ENCODE results near the gene HRCT1.

- no peak for TF ChIP-seq TAF1 (IDR thresholded peaks at IDR 0.05; ENCODE audit: borderline replicate concordance, insufficient read depth, low read length)
- TF ChIP-seq, protein P1, sequence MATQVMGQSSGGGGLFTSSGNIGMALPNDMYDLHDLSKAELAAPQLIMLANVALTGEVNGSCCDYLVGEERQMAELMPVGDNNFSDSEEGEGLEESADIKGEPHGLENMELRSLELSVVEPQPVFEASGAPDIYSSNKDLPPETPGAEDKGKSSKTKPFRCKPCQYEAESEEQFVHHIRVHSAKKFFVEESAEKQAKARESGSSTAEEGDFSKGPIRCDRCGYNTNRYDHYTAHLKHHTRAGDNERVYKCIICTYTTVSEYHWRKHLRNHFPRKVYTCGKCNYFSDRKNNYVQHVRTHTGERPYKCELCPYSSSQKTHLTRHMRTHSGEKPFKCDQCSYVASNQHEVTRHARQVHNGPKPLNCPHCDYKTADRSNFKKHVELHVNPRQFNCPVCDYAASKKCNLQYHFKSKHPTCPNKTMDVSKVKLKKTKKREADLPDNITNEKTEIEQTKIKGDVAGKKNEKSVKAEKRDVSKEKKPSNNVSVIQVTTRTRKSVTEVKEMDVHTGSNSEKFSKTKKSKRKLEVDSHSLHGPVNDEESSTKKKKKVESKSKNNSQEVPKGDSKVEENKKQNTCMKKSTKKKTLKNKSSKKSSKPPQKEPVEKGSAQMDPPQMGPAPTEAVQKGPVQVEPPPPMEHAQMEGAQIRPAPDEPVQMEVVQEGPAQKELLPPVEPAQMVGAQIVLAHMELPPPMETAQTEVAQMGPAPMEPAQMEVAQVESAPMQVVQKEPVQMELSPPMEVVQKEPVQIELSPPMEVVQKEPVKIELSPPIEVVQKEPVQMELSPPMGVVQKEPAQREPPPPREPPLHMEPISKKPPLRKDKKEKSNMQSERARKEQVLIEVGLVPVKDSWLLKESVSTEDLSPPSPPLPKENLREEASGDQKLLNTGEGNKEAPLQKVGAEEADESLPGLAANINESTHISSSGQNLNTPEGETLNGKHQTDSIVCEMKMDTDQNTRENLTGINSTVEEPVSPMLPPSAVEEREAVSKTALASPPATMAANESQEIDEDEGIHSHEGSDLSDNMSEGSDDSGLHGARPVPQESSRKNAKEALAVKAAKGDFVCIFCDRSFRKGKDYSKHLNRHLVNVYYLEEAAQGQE (IDR thresholded peaks at IDR 0.05; ENCODE audit: insufficient read depth in 1 of 2, low read depth in 2 of 2, low read length in 2 of 2): no peak
- TF ChIP-seq FOXP2 (optimal IDR thresholded peaks at IDR 0.05; ENCODE audit: borderline replicate concordance, extremely low read depth, extremely low read length, insufficient read depth): no peak
Observed at GRCh38 chr9:35859990-35860339, 46.0 kb upstream of the HRCT1 start.
